ENCODE results near the gene ITGA8.

Gene ITGA8

GRCh38 chr10:15469111-15469510 is 250.6 kb downstream of the ITGA8 start:
- DNase-seq, result no peak

GRCh38 chr10:15464381-15464780 is 255.3 kb downstream of the ITGA8 start:
- no peak for DNase-seq
